Measurements from ENCODE around the gene PHTF2.

DNA sequence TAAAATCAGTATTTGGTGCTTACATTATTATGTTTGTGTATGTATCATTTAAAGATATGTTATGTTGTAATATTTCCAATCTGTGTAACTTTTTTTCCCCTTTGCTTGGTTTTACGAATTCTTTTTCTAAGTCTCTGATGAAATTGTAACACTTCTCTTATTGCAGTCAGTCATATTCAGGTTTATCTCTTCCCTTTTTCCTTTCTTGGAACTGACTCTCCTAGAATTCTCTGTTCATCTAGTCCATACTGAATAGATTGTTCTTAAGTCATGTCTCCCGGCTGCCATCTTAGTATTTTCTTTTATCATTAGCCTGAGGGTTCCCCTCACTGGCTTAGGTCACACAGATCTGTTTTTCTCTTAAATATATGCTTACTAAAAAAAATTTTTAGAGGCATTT, 44.6 kb downstream of the PHTF2 start:
- no peak for TF ChIP-seq CTCF (IDR thresholded peaks at IDR 0.05; ENCODE audit: low read depth, low read length, poor library complexity, severe bottlenecking)
- no peak for TF ChIP-seq EZH2phosphoT487 (IDR thresholded peaks at IDR 0.05; ENCODE audit: borderline replicate concordance, low read length)
